Activated CD8-positive, alpha-beta memory T cell treated with anti-CD3 and anti-CD28 coated beads, Interleukin-2, amount 50 U/mL, for 1 hour (primary cell): ENCODE data around the gene SAMSN1.
"Not testable (repeated sequence)": the region's sequence is repeated elsewhere in the genome, so short reads cannot be mapped to it uniquely, and the experiment has no call there.

Experiments
- DNase-seq: peaks from one replicate; pipeline ENCODE4 v3.0.0-alpha.2; 2020; ENCODE audit errors: extremely low read depth

The SAMSN1 gene

GRCh38 chr21:14528815-14529214 is 17.3 kb downstream of the SAMSN1 start:
- no peak for DNase-seq

- no peak for DNase-seq
These were observed 18.1 kb downstream of the SAMSN1 start for GRCh38 chr21:14527696-14528652.

- DNase-seq, result no peak
These were observed 19.0 kb downstream of the SAMSN1 start for GRCh38 chr21:14526836-14527695.

GRCh38 chr21:14526199-14526598 is 19.9 kb downstream of the SAMSN1 start:
- no peak for DNase-seq

GRCh38 chr21:14523234-14523633 is 22.9 kb downstream of the SAMSN1 start:
- DNase-seq, result no peak

GRCh38 chr21:14522736-14523135 is 23.4 kb downstream of the SAMSN1 start:
- no peak for DNase-seq

GRCh38 chr21:14520535-14520934 is 25.6 kb downstream of the SAMSN1 start:
- DNase-seq, result no peak

- DNase-seq, result no peak
These were observed 27.1 kb downstream of the SAMSN1 start for GRCh38 chr21:14519000-14519399.

GRCh38 chr21:14513804-14514203 is 32.3 kb downstream of the SAMSN1 start:
- DNase-seq, result no peak

GRCh38 chr21:14506859-14507457 is 39.2 kb downstream of the SAMSN1 start:
- not testable (repeated sequence) for DNase-seq

GRCh38 chr21:14500873-14501272 is 45.2 kb downstream of the SAMSN1 start:
- DNase-seq, result no peak

GRCh38 chr21:14499316-14499715 is 46.8 kb downstream of the SAMSN1 start:
- no peak for DNase-seq

GRCh38 chr21:14497825-14498224 is 48.3 kb downstream of the SAMSN1 start:
- no peak for DNase-seq

- no peak for DNase-seq
These were observed 51.0 kb downstream of the SAMSN1 start for GRCh38 chr21:14495075-14495474.

- DNase-seq, result not testable (repeated sequence)
These were observed 51.9 kb downstream of the SAMSN1 start for GRCh38 chr21:14494181-14494580.

- no peak for DNase-seq
These were observed 52.4 kb downstream of the SAMSN1 start for GRCh38 chr21:14493731-14494130.

- DNase-seq, result no peak
These were observed 53.2 kb downstream of the SAMSN1 start for GRCh38 chr21:14492931-14493330.

GRCh38 chr21:14491269-14491681 is 54.8 kb downstream of the SAMSN1 start:
- DNase-seq, result no peak

- DNase-seq, result no peak
These were observed 57.4 kb downstream of the SAMSN1 start for GRCh38 chr21:14488672-14489204.

- no peak for DNase-seq
These were observed 58.4 kb downstream of the SAMSN1 start for GRCh38 chr21:14487490-14488432.

GRCh38 chr21:14486869-14487268 is 59.2 kb downstream of the SAMSN1 start:
- DNase-seq, result no peak
